Activated T-helper 2 cell treated with anti-CD3 and anti-CD28 coated beads, Interferon-gamma antibody, Interleukin-2, Interleukin-4, amounts not matched to agents 10 μg/mL and 5 μg/mL and 100 μg/mL, durations not matched to agents 14 hours and 24 hours and 36 hours (primary cell): ENCODE data around the gene COG4. TPM values are rescaled to one million over a fixed set of nuclear protein-coding genes. Genes with fewer than 3 reads are reported as not detected.
"Not testable (repeated sequence)": the region's sequence is repeated elsewhere in the genome, so short reads cannot be mapped to it uniquely, and the experiment has no call there.

Experiments
- DNase-seq: peaks from one replicate; pipeline ENCODE4 v3.0.0; 2021; ENCODE audit warnings: low spot score
- H3K27ac Mint-ChIP-seq: one replicate; pipeline ENCODE4 v1.8.0; 2021; ENCODE audit warnings: mixed read lengths
- H3K27me3 Mint-ChIP-seq: one replicate; pipeline ENCODE4 v1.8.0; 2021; ENCODE audit warnings: low read depth, mixed read lengths
- H3K36me3 Mint-ChIP-seq: one replicate; pipeline ENCODE4 v1.8.0; 2021; ENCODE audit warnings: low read depth, mixed read lengths
- H3K4me1 Mint-ChIP-seq: one replicate; pipeline ENCODE4 v1.8.0; 2021; ENCODE audit warnings: low read depth, mixed read lengths
- H3K4me3 Mint-ChIP-seq: one replicate; pipeline ENCODE4 v1.8.0; 2021; ENCODE audit warnings: low read depth, mild to moderate bottlenecking, moderate library complexity, mixed read lengths
- H3K9me3 Mint-ChIP-seq: one replicate; pipeline ENCODE4 v1.8.0; 2021; ENCODE audit warnings: mixed read lengths
- intact Hi-C: fragments of 100-400 bp; cut with micrococcal nuclease; formaldehyde crosslinking; loops from one replicate; pipeline ENCODE4 v1.15.1; 2023
- total RNA-seq: library from RNA; stranded (reverse); gene quantifications from 2 replicates; pipeline ENCODE4 v1.2.3, GENCODE V29; 2022

COG4 gene
- total RNA-seq, 1 donor from 2014 or later: 37.9 TPM

GRCh38 chr16:70460737-70461261 lies 62.6 kb downstream of the COG4 start:
- no peaks in the 10 kb centered on the region for H3K36me3 Mint-ChIP-seq
- H3K4me1 Mint-ChIP-seq: no peaks in the 10 kb centered on the region
- H3K27ac Mint-ChIP-seq: no peak overlapping the region
- H3K4me3 Mint-ChIP-seq: no peak overlapping the region
- DNase-seq: no peak
- no peaks in the 10 kb centered on the region for H3K27me3 Mint-ChIP-seq
- intact Hi-C loops: no loop called here
- no peaks in the 10 kb centered on the region for H3K9me3 Mint-ChIP-seq

- H3K36me3 Mint-ChIP-seq: no peaks in the 10 kb centered on the region
- H3K4me1 Mint-ChIP-seq: peaks cover 16% of the 10 kb centered on the region
- intact Hi-C loops: no loop called here
- no peaks in the 10 kb centered on the region for H3K27me3 Mint-ChIP-seq
- H3K4me3 Mint-ChIP-seq: no peak overlapping the region
- no peak for DNase-seq
- H3K9me3 Mint-ChIP-seq: no peaks in the 10 kb centered on the region
- H3K27ac Mint-ChIP-seq: no peak overlapping the region
Observed at GRCh38 chr16:70457446-70458166, 65.7 kb downstream of the COG4 start.

- intact Hi-C loops: no loop called here
- Mint-ChIP-seq H3K4me1 (peaks cover 16% of the 10 kb centered on the region), H3K4me3 (peak overlapping the region; percentile 15), H3K27ac (no peak overlapping the region), H3K9me3 (no peaks in the 10 kb centered on the region), H3K36me3 (no peaks in the 10 kb centered on the region), H3K27me3 (no peaks in the 10 kb centered on the region)
- DNase-seq: no peak
Observed at GRCh38 chr16:70455910-70456309, 67.4 kb downstream of the COG4 start.

DNA sequence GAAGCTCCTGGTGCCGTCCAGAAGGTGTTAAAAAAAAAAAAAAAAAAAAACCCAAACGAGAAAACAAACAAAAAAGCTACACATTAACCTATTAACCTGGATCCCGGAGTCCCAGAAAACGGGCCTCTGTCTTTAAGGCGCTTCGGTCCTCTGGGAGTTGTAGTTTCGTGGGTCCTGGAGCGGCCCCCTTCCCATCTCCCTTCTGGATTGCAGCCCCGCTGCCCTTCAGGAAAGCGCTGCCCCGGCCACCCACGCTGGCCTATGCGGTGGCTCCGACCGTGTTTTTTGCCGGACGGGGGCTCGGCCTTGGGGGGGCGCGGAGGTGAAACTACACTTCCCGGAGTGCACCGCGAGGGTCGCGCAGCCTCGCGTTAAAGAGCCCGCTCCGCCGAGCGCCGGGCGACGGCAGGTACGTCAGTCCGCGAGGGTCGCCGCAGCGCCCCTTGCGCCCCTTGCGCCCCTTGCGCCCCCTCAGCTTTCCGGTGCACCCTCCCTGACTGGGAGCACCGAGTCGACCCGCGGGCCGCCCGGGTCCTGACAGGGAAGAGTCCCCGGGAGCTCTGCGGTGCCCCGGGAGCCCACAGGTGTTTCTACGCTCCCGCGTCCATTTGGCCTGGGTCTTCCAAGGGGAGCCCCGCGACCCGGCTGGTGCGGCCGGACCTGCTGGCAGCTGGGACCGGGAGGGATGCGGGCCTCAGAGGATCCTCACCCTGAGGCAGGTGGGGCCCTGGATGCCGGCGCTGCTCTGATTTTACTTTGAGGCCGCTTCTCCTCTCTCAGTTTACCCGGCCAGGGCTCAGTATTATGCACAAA lies 68.9 kb downstream of the COG4 start, which contains the start of gene FCSK:
TSS of gene FCSK (plus strand) at position 374 of the 813 bp plus-strand sequence. CDS start 8,596 bp downstream, outside the sequence.
- intact Hi-C loops: loop anchor here (1.0 kb wide), 2 partner anchors 15 to 59 kb away; partner anchors contain the start of gene ST3GAL2
- H3K4me3 Mint-ChIP-seq: peak within 1 kb of the TSS; percentile 88
- H3K36me3 Mint-ChIP-seq: no peaks in the 10 kb centered on the region
- no peaks in the 10 kb centered on the region for H3K9me3 Mint-ChIP-seq
- peak within 1 kb of the TSS; percentile 78 for H3K27ac Mint-ChIP-seq
- H3K4me1 Mint-ChIP-seq: peaks cover 16% of the 10 kb centered on the region
- DNase-seq: peak; percentile 61
- no peaks in the 10 kb centered on the region for H3K27me3 Mint-ChIP-seq

DNA sequence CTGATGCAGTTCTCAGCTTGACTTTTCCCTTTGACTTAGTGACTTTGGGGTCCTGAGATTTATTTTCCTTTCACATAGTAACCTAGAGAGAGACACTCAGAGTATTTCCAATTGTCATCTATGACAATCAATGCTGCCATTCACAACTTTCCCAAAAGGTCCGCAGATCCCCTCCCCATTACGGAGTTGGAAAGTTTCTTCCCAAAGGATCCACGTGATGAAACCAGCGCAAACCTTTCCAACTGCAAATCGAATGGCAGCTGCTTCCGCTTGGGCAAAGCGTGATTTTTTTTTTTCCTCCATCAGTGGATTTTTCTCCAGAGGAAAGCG lies 69.5 kb downstream of the COG4 start:
- intact Hi-C loops: loop anchor here (1.0 kb wide), 2 partner anchors 15 to 59 kb away; partner anchors contain the start of gene ST3GAL2
- Mint-ChIP-seq H3K4me1 (peaks cover 16% of the 10 kb centered on the region), H3K27ac (peak overlapping the region; percentile 78), H3K9me3 (no peaks in the 10 kb centered on the region), H3K36me3 (no peaks in the 10 kb centered on the region), H3K4me3 (peak overlapping the region; percentile 88), H3K27me3 (no peaks in the 10 kb centered on the region)
- no peak for DNase-seq

DNA sequence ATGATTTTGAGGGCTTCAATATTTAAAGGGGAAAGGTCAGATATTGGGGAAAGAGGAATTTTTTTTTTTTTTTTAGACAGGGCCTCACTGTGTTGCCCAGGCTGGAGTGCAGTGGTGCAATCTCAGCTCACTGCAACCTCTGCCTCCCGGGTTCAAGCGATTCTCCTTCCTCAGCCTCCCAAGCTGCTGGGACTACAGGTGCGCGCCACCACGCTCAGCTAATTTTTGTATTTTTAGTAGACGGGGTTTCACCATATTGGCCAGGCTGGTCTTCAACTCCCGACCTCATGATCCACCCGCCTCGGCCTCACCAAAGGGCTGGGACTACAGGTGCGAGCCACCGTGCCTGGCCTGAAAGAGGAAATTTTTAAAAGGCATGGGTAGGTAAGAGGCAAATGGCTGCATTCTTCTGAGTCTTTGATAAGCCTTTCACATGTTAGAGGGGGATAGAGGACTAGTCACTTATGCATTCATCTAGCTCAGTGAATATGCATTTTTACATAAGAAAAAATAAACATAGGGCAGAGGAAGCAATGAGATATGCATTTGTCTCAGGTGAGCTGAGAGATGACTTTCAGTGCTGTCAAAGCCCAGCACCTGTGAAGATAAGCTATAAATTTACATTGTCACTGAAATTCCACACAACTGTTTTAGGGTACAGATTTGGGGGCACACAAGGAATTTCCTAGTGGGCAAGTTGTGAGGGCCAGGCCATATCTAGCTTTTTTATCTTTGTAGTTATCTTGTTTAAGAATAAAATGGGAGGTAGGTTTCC lies 70.0 kb downstream of the COG4 start:
- peak overlapping the region; percentile 88 for H3K4me3 Mint-ChIP-seq
- no peak for DNase-seq
- no peaks in the 10 kb centered on the region for H3K27me3 Mint-ChIP-seq
- intact Hi-C loops: no loop called here
- no peaks in the 10 kb centered on the region for H3K36me3 Mint-ChIP-seq
- peak overlapping the region; percentile 78 for H3K27ac Mint-ChIP-seq
- H3K4me1 Mint-ChIP-seq: peaks cover 16% of the 10 kb centered on the region
- H3K9me3 Mint-ChIP-seq: no peaks in the 10 kb centered on the region

- H3K27ac Mint-ChIP-seq: not testable (repeated sequence)
- peaks cover 16% of the 10 kb centered on the region for H3K4me1 Mint-ChIP-seq
Observed at GRCh38 chr16:70451004-70451340, 72.4 kb downstream of the COG4 start.

GRCh38 chr16:70450142-70451003 lies 73.0 kb downstream of the COG4 start:
- H3K27ac Mint-ChIP-seq, H3K27me3 Mint-ChIP-seq, H3K36me3 Mint-ChIP-seq, DNase-seq, H3K4me3 Mint-ChIP-seq, intact Hi-C loops, H3K9me3 Mint-ChIP-seq: not testable (repeated sequence)
- H3K4me1 Mint-ChIP-seq: peaks cover 16% of the 10 kb centered on the region

More at GRCh38 chr16:70451004-70451340, 72.4 kb downstream of the COG4 start:
- H3K36me3 Mint-ChIP-seq, H3K27me3 Mint-ChIP-seq, H3K9me3 Mint-ChIP-seq, intact Hi-C loops, DNase-seq, H3K4me3 Mint-ChIP-seq: not testable (repeated sequence)

DNA sequence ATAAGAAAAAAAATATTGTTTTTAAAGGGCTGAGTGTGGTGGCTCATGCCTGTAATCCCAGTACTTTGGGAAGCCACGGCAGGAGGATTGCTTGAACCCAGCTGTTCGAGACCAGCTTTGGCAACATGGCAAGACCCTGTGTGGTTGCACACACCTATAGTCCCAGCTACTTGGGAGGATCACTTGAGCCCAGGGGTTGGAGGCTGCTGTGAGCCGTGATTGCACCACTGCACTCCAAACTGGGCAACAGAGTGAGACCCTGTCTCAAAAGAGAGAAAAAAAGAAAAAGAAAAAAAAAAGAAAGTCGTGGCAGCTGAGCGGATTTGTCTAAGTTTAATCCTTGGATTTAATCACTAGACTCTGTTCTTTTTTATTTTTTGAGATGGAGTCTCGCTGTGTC lies 75.3 kb downstream of the COG4 start:
- intact Hi-C loops: no loop called here
- Mint-ChIP-seq H3K27me3 (no peaks in the 10 kb centered on the region), H3K4me1 (peaks cover 8% of the 10 kb centered on the region), H3K9me3 (no peaks in the 10 kb centered on the region), H3K36me3 (no peaks in the 10 kb centered on the region), H3K27ac (no peak overlapping the region), H3K4me3 (no peak overlapping the region)
- DNase-seq: no peak

DNA sequence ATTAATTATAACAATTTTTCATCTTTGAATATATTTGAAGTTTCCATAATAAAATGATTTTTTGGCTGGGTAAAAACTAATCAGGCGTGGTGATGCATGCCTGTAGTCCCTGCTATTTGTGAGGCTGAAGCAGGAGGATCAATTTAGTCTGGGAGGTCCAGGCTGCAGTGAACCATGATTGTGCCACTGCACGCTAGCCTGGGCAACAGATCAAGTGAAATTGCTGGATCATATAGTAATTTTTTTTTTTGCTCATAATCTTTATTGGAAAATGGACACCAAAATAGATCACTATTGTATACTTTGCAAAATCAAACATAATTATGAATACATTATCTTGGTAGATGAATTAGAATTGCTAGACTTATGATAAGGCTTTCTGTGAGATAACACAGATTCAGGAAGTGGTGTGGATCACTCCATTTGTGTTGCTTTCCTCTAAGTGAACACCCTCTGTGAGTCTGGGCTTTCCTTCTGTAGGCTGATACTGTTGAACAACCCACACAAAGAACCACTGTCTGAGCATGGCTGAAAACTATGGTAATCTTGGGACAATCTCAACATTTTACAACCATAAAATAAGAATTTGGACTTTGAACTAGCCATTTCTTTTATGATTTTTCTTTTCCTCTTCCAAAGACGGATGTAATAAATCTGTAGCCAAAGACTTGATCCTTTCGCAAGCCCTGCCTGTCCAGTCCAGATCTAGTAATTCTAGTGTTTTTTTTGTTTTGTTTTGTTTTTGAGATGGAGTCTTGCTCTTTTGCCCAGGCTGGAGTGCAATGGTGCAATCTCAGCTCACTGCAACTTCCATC lies 78.9 kb downstream of the COG4 start:
- no peaks in the 10 kb centered on the region for H3K36me3 Mint-ChIP-seq
- no peaks in the 10 kb centered on the region for H3K27me3 Mint-ChIP-seq
- H3K27ac Mint-ChIP-seq: no peak overlapping the region
- H3K4me3 Mint-ChIP-seq: no peak overlapping the region
- peaks cover 6% of the 10 kb centered on the region for H3K4me1 Mint-ChIP-seq
- no peaks in the 10 kb centered on the region for H3K9me3 Mint-ChIP-seq
- intact Hi-C loops: no loop called here
- no peak for DNase-seq

DNA sequence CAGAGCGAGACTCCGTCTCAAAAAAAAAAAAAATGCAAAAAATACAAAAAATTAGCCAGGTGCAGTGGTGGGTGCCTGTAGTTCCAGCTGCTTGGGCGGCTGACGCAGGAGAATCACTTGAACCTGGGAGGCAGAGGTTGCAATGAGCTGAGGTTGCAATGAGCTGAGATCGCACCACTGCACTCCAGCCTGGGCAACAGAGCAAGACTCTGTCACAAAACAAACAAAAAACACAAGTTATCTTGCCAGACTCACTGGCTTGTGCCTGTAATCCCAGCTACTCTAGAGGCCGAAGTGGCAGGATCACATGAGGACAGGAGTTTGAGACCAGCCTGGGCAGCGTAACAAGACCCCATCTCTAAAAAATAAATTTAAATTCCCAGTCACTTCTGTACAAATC lies 81.0 kb downstream of the COG4 start:
- Mint-ChIP-seq H3K4me3 (no peak overlapping the region), H3K36me3 (no peaks in the 10 kb centered on the region), H3K27me3 (no peaks in the 10 kb centered on the region), H3K4me1 (peaks cover 16% of the 10 kb centered on the region), H3K9me3 (no peaks in the 10 kb centered on the region), H3K27ac (no peak overlapping the region)
- intact Hi-C loops: no loop called here
- no peak for DNase-seq
